RWPE1 (cell line): ENCODE data around the gene SCGB3A1.

ENCODE experiments used
- CTCF ChIA-PET: fragments of 350-600 bp; sonication (Branson Sonifier 250); formaldehyde crosslinking; extraction: SDS; loops from one replicate; lab custom pipeline; 2021; lab: Yijun Ruan, JAX
- POLR2A ChIA-PET: fragments of 400-600 bp; formaldehyde crosslinking; extraction: SDS; loops from one replicate; lab custom pipeline; 2020; ENCODE audit warnings: antibody characterized with exemption; ENCODE audit not compliant: low non-redundant PET; lab: Yijun Ruan, JAX
- DNase-seq: peaks from one replicate; pipeline ENCODE4 v3.0.0; 2012; ENCODE audit warnings: low spot score
- H3K27ac ChIP-seq: fragments of 450-650 bp; 2 replicates; pipeline ENCODE4 v1.5.1; 2017
- CTCF ChIP-seq: fragments of 450-650 bp; conservative IDR thresholded peaks from 2 replicates; pipeline ENCODE4 v1.5.1; 2017; ENCODE audit warnings: low read depth, mild to moderate bottlenecking

The SCGB3A1 gene

GRCh38 chr5:180545248-180545647, 46.1 kb downstream of the SCGB3A1 start:
- no peak for DNase-seq
- POLR2A ChIA-PET = no interaction called here
- TF ChIP-seq CTCF = no peak
- H3K27ac ChIP-seq = no peak overlapping the region
- CTCF ChIA-PET = interaction anchor here (0.6 to 0.7 kb wide), 2 partner anchors 16 to 20 kb away, joined by 3 to 4 read pairs; no protein-coding TSS in a partner anchor

- CTCF ChIA-PET = interaction anchor here (0.6 kb wide), 2 partner anchors 74 to 228 kb away, joined by 3 to 4 read pairs; no protein-coding TSS in a partner anchor
- H3K27ac ChIP-seq = no peak overlapping the region
- DNase-seq = no peak
- no peak for TF ChIP-seq CTCF
- POLR2A ChIA-PET = no interaction called here
These were observed 49.6 kb downstream of the SCGB3A1 start for GRCh38 chr5:180541710-180542109.
